Germinal center (tissue), 1 donor: ENCODE measurements around the gene NKAP.
"Not testable (repeated sequence)": the region's sequence is repeated elsewhere in the genome, so short reads cannot be mapped to it uniquely, and the experiment has no call there.

ENCODE experiments used
- DNase-seq: peaks from one replicate; pipeline ENCODE4 v3.0.0; 2012; ENCODE audit warnings: mixed read lengths, low spot score

NKAP gene

DNA sequence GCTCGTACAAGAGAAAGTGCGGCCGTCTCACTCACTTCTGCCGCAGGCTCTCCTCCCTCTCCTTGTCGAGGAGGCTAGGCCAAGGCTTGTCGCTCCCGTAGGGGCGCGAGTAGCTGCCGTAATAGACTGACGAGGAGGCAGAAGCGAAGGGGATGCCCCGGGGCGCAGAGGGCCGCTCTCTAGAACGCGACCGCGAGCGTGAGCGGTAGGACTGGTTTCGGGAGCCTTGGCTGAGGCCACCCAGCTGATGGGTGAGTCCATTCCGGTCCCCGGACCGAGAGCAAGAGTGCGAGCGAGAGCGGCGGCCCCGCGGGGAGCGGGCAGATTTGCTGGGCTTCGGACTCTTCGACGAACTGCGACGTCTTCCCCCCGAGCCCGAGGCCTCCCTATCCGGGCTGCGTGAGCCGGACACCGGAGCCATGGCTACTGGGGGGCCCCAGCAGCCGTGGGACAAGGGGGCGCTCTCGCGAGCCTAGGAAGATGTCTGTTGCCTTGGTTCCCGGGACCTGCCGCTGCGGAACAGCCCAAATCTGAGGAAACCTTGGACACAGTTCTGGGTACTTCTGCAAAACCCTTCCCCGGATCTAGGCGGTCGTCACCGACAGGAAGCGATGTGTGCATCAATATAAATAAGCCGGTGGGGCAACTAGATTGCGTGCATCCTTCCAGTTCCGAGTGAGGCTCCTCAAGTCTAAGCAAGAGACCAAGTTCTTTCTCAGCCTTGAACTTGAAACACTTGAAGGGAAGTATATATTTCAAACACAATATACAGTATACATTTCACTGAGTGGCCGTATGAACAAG lies at the start of gene NKAP:
Gene NKAP, minus strand, starts transcription at position 567 of the 804 bp plus-strand sequence. Its CDS starts 146 bp downstream, at position 421.
- peak; percentile 67 for DNase-seq

DNA sequence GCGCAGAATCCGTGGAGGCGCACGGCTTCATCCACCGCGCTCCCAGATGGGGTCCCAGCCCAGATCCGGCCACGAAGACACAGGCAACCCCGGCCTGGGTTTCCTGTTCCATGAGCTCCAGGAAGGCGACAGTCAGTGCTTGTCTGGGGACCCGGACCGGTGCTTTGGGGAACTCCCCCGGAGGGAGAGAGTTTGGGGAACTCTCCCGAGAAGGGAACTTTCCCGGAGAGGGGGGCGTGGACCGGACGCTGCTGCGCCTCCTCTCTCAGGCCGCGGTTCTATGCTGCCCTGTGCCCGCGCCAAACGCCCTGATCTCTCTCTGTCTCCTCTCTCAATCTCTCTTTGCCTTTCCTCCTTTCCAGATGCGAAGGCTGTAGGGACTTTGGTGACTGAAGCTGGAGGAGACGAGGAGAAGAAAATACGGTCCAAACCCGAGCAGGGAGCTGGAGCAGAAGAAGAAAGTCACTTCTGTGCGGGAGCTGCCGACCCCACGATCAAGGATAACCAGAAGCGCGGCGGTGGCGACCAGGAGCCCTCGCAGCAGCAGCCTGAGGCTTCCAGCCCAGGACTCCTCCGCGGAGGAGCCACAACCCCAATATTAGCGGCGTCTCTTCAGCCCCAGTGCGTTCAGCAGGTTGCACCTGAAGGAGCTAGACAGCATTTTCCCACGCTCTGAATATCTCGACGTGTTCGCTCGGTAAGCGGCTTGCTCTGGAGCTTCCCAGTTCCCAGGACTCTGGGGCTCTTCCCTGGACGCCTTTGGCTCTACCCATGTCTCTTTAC lies 47.6 kb upstream of the NKAP start:
- DNase-seq: no peak

DNA sequence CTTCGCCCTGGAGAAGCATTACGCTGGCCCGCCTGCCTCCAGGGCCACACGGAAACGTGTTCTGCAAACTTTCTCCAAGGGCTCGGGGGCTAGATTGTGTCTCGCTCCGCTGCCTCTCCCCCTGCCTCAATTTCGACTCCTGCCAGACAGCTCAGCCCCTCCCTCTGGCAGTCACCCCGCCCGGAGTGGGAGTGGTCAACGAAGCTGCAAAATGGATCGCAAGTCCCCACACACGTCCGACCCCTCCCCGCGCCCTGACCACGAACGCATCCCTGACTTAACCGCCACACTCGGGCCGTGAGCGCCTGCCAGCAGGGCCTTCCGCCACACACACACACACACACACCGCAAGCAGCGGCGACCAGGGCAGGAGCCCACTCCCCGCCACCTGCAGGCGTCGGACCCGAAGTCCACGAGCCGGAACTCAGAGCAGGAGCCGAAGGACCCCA lies 47.0 kb upstream of the NKAP start:
- no peak for DNase-seq

DNA sequence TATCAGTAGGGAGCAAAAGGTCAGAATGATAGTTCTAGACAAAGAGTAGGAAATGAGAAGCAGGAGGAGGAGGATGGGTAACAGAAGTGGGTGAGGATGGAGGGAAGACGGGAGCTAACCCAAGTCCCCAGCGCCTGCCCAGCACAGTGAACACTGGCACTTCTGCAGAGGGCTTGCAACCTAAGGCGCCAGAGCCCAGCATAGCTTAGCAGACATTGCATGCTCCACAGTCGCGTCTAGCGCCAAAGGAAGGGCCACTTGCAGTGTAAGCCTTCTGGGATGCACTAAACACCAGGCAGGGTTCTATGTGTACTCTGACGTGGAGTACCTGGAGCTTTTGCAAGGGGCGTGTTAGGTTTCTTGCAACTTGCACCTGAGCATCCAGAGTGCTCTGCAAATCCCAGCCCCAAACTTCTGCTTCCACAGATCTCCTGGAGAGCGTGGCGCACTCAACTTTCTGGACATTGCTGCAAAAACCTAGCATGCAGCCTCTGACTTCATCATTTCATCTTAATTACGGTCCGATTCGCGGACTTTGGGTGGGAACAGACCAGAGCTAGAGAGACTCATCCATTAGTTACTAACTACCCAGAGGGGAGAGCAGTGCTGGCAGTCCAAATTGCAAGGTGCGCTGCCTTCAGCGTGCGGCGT lies 46.5 kb upstream of the NKAP start:
- no peak for DNase-seq

DNA sequence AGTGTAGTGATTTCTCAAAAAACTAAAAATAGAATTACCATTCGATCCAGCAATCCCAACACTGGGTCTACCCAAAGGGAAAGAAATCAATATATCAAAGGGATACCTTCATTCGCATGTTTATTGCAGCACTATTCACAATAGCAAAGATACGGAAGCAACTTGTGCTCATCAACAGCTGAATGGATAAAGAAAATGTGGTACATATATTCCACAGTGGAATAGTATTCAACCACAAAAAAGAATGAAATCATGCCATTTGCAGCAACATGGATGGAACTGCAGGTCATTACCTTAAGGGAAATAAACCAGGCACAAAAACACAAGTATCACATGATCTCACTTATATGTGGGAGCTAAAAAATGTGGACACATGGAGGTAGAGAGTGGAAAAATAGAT lies 42.7 kb upstream of the NKAP start:
- no peak for DNase-seq

DNA sequence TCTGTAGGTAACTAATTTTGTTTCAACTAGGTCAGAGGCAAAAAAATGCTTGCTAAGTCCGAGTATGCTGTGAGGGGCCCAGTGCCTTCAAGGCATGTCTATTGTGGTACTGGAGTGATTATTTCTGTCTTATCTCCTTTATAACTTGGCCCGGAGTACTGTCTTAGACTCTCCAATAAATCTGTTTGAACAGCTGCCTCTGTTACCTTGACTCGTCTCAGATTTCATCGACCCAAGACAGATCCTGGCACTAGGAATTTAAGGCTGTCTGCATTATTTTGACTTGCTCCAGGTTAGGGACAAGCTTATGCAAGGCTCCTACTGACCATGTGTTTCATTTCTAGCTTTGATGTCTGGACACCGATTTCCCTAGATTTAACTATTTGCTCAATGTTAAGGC lies 41.1 kb upstream of the NKAP start:
- DNase-seq: no peak

DNA sequence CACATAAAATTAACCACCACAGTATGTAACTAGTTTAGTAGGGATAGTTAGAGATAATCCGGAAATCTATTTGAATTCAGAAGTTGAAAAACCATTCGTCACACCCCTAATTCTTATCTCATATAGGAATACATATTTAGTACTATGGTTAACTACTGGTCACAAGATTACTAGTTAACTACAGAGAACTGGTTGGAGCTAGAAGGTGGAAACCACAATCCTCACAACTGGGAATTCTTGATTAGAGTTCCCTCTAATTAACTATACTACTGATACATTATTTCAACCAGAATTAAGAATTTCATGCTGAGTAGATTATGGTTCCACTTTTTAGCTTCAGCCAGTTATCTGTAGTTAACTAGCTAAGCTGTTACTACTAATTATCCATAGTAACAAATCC lies 39.9 kb upstream of the NKAP start:
- no peak for DNase-seq

DNA sequence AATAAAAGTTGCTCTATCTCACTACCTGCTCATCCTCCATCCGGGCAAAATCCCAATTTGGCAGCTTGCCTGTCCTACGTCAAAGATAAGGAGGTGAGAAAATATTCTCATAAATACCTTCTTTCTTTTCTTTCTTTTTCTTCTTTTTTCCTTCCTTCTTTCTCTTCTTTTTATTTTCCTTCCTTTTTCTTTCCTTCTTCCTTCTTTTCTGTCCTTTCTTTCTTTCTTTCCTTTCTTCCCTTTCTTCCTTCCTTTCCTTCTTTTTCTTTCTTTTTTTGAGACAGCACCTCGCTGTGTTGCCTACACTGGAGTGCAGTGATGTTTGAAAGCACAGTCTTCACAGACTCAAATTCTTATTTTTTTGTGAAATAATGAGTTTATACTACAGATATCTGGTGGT lies 38.6 kb upstream of the NKAP start:
- DNase-seq: no peak

DNA sequence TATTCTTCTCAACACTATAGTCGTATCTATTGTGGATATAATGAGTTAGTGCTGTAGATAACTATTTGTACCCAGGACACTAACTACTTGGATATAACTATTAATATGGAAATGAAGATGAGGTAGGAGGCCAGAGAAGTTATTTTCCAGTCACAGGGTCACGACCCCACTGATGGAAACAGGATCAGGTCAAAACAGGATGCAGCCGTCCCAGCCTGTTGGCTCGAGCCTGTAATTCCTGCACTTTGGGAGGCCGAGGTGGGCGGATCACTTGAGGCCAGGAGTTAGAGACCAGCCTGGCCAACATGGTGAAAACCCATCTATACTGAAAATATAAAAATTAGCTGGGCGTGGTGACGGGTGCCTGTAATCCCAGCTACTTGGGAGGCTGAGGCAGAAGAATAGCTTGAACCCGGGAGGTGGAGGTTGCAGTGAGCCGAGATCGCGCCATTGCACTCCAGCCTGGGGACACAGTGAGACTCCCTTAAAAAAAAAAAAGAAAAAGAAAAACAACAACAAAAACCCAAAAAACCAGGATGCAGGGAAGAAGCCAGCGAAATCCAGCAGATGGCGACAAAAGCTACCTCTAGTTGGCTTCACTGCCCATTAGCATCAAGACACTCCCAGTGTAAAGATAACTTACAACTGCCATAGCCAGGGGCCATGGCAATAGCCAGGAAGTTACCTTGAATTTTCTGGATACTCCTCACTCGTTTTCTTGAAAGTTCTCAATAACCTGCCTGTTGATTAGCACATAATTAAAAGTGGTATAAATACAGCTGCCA lies 37.9 kb upstream of the NKAP start:
- peak; percentile 26 for DNase-seq

DNA sequence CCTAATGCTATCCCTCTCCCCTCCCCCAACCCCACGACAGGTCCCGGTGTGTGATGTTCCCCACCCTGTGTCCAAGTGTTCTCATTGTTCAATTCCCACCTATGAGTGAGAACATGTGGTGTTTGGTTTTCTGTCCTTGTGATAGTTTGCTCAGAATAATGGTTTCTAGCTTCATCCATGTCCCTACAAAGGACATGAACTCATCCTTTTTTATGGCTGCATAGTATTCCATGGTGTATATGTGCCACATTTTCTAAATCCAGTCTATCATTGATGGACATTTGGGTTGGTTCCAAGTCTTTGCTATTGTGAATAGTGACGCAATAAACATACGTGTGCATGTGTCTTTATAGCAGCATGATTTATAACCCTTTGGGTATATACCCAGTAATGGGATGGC lies 33.6 kb upstream of the NKAP start:
- not testable (repeated sequence) for DNase-seq

DNA sequence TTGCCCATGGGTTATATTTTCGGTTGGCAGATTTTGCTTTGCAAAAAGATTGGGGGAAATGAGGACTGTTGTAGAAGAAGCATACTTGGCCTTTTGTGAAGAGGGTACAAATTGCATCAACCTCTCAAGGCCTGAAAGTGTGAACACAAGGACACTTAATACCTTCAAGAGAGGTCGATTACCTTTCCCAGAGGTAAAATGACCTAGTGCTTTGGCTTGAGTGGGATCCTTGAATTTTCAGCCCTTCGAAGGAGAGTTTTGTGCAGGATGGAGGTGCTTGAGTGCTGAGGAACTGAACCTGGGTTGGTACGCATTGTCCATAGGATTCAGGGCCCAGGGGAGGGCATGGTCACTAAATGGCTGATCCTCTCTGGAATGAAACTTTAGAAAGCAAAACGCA lies 27.6 kb upstream of the NKAP start:
- no peak for DNase-seq

DNA sequence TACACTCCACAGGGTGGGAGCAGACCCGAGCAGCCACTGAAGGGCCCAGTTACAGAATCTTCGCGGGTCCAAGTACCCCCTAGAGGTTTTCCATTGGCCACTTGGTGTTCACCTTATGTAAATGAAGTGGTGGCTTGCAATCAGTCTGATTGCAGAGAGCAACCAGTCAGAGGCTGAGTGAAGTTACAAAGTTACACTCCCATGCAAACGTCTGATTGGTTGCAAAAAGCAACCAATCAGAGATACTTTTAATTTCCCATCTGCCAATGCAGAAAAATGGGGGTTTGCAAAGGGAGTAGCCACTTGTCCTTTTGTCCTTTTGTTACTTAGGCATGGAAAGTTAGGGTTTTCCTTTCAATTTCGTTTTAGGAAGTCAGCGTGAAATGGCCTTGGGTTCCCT lies 27.0 kb upstream of the NKAP start:
- no peak for DNase-seq

DNA sequence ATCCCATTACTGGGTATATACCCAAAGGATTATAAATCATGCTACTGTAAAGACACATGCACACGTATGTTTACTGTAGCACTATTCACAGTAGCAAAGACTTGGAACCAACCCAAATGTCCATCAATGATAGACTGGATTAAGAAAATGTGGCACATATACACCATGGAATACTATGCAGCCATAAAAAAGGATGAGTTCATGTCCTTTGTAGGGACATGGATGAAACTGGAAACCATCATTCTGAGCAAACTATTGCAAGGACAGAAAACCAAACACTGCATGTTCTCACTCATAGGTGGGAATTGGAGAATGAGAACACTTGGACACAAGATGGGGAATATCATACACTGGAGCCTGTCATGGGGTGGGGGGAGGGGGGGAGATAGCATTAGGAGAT lies 23.3 kb upstream of the NKAP start:
- not testable (repeated sequence) for DNase-seq

DNA sequence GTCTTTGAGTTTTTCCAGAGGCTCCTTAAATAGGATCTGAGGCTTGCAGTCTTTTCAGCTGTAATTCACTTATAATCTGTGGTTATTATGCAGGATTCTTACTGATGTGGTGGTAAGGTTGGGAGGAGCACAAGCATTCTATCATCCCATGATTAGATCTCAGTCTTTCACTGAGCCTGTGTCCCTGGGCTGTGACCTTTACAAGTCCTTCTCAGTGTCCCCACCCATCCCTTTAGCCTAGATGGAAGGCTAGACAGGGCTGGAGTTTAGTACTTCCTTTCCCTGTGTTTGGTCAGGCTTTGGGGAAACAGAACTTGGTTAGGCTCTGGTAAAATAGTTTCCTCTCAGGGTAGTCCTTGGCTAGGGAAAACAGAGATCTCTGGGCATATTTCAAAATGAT lies 17.1 kb upstream of the NKAP start:
- no peak for DNase-seq

DNA sequence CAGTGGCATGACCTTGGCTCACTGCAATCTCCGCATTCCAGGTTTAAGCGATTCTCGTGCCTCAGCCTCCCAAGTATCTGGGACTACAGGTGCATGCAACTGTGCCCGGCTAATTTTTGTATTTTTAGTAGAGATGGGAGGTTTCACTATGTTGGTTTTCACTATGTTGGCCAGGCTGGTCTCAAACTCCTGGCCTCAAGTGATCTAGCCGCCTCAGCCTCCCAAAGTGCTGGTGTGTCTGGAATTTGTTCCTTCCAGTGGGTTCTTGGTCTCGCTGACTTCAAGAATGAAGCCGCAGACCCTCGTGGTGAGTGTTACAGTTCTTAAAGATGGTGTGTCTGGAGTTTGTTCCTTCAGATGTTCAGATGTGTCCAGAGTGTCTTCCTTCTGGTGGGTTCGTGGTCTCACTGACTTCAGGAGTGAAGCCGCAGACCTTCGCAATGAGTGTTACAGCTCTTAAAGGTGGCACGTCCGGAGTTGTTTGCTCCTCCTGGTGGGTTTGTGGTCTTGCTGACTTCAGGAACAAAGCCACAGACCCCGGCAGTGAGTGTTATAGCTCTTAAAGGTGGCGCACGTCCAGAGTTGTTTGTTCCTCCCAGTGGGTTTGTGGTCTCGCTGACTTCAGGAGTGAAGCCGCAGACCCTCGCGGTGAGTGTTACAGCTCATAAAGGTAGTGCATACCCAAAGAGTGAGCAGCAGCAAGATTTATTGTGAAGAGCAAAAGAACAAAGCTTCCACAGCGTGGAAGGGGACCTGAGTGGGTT lies 12.4 kb upstream of the NKAP start:
- DNase-seq: not testable (repeated sequence)

DNA sequence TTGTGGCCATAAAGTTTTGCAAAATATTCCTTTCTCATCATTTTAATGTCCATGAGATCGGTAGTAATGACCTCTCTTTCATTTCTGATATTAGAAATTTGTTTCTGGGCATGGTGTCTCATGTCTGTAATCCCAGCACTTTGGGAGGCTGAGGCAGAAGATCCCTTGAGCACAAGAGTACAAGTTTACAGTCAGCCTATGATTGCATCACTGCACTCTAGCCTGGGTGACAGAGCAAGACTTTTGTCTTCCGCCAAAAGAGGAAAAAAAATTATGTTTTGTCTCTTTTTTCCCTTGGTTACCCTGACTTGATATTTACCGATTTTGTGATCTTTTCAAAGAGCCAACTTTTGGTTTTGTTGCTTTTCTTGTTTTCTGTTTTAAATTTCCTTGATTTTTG lies 10.8 kb upstream of the NKAP start:
- DNase-seq: no peak

DNA sequence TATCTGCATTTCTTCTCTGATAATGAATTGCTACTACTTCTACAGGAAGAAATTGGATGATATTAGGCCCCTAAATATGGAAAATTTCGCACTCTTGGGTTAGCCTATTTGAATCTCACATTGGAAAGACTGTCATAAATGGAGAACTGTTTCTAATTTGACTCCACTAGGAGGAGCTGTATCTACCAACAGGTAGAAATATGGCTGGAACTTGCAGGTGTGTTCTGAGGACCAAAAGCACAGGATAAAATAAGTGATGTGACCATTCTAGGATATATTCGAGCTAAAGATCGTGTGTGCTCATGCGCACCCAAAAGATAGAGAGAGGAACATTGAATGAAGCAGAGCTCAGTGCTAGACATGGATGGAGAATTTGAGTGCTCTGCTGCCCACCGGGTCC lies 4.8 kb upstream of the NKAP start:
- no peak for DNase-seq

DNA sequence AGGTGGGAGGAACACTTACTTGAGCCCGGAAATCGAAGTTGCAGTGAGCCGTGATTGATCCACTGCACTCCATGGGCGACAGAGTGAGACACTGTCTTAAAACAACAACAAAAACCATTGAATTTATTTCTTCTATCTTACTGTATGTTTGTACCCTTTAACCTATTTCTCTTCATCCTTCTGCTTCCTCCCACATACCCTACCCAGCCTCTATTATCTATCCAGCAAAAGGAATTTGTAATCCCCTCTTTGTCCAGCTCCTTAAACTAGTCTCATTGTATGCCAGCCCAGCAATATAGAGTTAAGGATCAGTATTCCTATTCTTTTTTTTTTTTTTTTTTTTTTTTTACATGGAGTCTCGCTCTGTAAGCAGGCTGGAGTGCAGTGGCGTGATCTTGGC lies 1.9 kb upstream of the NKAP start:
- no peak for DNase-seq

DNA sequence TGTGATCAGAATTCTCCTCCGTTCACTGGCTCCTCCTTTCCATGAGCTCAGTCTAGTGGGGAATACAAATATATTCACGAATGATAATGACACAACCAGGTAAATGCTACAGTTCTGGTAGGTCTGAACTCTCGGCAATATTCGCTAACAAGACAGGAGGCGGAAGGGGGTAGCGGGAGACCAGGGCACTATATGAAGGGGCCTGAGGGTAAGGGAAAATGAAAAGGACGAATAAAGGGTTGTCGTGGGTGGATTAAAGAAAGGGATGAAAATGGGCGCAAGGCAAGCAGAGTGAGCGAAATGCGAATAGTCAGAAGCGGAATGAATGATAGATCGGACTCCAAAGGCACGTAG lies 743 bp downstream of the NKAP start:
- DNase-seq: no peak

DNA sequence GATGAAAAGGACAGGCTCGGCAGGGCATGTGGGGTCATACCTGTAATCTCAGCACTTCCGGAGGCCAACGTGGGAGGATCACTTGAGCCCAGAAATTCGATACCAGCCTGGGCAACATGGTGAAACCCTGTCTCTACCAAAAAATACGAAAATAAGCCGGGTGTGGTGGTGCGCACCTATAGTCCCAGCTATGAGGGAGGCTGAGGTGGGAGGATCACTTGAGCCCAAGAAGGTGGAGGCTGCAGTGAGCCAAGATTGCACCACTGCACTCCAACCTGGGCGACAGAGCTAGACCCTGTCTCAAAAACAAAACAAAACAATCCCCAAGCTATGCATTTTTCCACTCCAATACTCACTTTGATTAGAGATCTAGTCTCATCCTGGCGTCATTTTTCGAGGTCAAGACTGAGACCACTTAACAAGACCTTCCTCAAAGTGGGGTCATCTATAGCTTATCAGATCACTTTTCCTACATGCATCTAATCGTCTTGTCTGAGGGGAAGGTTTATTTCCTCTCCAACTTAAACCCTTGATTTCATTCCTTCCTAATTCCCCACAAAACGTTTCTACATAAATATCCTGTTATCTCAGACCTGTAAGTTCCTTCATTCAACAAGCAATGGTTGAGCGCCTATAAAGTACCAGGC lies 1.3 kb downstream of the NKAP start:
- DNase-seq: no peak

DNA sequence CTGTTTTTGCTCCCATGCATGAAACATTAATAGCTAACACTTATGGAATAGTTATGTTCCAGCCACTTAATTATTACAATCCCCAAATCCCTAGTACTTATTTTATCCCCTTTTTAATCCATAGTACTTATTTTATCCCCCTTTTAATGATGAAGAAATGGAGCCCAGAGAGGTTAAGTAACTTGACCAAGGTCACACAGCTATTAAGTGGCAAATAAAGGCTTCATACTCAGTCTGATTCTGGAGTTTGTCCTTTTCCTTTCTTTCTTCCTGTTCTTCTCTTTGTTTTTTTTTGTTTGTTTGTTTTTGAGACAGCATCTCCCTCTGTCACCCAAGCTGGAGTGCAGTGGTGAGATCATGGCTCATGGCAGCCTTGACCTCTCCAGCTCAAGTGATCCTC lies 2.2 kb downstream of the NKAP start:
- no peak for DNase-seq
